CD4-positive, alpha-beta T cell treated with Interleukin-15 for 4 hours (primary cell): ENCODE results near the gene CREBBP.
A peak's percentile ranks its signal among the peaks of the same experiment; 100 is the strongest.
"Not testable (repeated sequence)": the region's sequence is repeated elsewhere in the genome, so short reads cannot be mapped to it uniquely, and the experiment has no call there.

ENCODE experiments used
- DNase-seq: peaks from one replicate; pipeline ENCODE4 v3.0.0-alpha.2; 2020; ENCODE audit warnings: low spot score

CREBBP gene

DNA sequence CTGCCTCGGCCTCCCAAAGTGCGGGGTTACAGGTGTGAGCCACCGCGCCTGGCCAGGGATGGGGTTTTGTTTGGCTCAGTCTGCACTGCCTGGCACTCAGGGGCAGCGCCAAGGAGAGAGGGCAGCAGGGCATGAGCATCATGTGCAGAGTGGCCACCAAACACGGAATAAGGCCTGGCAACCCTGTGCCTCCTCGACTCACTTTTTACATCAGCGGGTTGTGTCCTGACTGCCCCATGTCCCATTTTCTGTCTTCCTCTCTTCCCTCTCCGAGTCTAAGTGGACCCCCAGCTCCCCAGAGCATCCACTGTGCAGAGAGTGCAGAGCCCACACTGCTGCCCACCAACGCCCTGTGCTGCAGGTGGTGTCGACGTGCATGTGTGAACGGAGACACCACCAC lies 145.0 kb downstream of the CREBBP start:
- DNase-seq = no peak

DNA sequence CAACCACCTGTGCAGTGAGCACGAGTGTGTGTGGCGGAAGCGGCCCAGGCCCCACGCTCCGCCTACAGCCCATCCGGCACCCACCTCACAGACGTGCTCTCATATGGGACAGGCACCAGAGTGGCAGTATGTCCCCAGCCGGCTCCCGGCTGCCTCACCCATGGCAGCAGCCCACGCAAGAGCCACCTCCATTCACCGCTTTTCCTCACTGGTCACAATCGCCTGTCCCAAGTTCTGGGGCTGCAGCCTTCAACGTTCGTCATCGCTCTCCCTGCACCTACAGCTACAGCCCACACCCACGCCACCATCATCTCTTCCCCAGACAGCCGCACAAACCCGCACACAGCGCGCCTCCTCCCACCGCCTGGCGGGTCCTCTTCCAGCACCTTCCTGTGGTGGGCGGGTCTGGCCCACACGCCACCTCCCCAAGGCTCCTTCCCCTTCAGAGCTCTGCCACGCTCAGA lies 145.7 kb downstream of the CREBBP start:
- no peak for DNase-seq

DNA sequence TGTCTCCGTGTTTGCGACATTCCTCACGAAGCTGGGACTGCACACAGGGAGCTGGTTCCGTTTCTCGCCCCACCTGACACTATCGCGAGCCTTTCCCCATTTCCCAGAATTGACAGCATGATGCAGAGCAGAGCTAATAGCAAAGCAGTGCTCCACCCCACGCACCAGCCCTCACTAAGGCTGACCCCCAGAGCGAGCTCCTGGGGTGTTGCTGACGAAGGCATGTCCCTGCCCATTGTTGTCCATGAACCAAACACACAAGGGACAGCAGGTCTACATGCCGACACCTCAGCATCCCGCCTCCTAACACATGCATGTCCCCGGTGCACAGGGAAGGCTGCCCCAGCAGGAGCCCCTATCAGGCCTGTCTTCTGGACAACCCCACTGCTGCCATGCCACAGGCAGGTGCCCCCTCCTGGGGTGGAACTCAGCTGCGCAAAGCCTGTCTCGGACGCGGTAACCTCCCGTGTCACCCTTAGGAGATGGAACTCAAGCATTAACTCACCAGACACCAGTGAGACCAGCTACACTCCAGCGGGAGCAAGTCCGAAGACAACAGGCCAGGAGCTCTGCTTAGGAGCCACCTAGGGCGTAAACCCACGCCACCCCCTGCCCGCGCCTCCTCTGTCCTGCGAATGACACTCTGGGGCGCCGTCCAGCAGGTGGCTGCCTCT lies 146.3 kb downstream of the CREBBP start:
- no peak for DNase-seq

DNA sequence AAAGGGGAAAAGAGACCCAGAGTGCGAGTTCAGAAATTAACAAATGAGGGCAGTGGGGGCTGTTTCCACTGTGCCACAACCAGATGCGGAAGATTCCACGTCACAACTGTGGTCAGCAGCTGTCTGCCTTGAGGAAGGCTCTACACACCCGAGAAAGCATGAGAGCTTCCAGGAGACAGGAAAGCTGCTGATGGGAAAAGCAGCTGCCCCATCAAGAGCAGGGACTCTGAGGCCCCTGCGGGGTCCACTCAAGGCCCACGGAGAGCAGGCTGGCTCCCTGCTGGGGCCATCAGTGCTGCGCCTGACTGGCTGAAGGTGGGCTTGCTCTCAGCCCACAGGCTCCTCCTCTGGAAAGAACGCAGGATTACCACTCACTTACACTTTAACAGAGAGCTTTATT lies 148.3 kb downstream of the CREBBP start:
- no peak for DNase-seq

DNA sequence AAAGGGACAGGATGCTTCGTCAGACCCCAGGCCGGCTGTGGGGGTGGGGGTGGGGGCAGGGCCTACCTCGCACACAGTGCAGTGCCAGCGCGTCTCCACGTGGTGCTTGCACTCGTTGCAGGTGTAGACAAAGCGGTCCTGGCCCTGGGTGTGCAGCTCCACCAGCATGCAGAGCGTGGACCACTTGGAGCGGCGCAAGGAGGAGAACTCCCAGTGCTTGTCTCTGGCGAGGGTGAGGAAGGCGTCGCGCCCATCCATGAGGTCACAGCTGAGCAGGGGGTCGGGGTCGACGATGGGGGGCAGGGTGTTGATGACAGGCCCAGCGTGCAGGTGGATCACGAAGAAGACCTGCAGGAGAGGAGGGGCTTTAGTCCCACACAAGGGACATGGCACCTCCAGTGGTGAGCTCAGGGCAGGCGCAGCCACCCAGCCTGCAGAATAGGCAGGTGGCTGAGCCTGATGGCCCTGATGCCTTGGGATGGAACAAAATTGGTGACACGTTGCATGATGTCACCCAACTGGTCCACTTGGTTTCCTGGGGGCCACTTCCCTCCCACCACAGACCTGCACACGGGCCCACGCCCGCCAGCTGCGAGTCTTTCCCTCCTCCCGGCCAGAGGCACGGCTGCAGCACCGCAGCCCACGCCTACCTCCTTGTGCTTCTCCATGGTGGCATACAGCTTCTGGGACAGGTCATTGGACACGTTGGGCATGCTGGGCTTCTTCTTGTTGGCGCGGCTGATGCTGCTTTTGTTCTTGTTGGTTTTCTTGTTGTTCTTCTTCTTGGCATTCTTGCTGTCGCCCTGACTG lies 149.2 kb downstream of the CREBBP start:
- DNase-seq = no peak

DNA sequence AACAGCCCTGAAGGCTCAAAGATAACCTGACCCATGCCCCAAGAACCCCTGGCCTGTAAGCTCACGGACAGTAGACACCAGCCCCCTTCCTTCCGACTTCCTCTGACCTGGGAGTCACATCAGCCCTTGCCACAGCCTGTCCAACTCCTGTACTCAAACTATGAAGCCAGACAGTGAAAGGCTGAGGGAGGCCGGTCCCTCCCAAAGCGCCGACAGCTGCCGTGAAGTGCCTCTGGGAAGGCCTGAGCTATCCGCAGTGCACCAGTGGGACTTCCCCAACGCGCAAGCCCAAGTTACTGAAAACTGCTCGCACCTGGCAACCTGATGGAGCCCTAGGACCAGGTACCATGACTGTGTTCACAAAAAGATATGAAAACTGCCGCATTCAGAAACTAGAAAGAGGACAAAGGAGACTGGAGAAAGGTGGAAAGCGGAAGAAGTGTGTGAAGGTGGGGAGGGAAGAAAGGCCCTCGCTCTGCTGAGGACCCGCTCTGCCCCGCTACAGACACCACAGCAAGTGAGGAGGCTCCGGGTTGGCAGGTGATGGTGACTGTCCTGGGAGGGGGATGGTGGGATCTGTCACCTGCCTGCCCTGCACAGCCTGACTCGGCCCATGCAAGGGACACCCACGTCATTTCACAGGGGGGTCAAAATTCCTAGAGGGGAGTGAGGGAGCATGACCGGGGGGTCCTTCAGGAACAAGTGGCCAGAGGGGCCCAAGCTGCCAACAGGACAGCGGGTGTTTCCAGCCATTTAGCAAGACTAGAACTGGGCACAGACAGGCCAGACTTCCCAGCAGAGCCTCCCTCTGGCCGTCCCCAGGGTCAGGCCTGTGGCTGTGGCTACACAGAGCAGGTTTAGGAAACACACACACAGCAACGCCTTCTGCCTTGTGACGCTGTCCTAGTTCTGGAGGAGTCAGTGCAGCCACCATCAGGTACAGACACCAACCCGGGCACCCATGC lies 150.1 kb downstream of the CREBBP start:
- no peak for DNase-seq

DNA sequence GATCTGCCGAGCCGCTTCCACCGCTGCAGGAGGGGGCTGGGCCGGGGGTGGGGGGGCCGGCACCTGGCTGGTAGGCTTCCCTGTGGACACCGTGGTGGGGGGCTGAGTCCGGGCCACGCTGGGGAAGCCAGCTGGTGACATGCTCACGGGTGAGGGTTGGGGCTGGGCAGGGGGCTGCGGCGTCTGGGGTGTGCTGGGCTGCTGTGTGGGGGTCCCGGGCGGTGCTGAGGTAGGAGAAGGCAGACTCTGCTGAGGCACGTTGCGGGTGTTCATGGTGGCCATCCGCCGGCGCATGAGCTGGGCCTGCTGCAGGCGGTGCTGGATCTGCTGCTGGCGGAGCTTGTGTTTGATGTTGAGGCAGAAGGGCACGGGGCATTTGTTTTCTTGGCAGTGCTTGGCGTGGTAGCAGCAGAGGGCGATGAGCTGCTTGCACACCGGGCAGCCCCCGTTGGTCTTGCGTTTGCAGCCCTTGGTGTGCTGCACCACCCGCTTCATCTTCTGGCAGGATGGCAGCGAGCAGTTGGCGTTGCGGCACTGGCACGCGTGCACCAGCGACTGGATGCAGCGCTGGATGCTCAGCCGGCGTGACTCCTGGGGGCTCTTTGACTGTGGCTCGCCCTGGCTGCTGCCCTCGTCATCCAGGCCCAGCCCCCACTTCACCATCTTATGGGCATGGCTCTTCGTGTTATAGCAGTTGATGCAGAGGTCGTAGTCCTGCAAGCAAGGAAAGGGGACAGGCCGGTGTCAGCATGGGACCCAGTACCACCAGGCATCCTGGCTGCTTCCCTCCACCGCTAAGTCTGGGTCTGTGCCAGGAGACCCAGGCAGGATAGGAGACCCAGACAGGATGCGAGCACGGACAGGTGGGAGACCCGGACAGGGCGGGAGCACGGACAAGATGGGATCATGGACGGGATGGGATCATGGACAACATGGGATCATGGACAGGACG lies 151.1 kb downstream of the CREBBP start:
- no peak for DNase-seq

DNA sequence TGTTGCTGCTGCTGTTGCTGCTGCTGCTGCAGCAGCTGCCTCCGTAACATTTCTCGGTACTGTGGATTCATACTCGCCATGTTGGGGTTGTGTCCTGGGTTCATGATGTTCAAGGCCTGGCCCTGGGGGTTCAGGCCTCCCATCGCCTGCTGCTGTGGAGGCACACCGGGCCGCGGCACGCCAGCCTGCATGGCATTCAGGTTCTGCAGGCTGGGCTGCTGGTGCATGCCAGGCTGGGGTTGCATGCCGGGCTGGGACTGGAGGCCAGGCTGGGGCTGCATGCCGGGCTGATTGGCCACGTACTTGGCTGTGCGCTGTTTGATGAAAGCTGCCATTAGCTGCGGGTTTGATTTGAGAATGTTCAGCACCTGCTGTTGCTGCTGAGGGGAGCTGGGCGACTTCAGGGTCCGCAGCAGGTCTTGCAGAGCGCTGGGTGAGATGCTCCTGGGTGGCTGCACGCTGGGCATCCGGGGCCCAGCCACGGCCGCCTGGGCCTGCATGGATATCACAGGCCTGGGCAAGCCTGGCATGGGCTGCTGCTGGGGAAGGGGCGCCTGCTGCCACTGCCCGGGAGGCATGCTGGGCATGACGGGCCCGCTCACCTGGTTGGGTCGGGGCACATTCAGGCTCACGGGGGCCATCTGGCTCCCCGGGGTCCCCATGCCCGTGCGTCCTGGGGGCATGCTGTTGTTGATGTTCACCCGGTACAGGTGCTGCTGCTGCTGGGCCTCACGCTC lies 151.9 kb downstream of the CREBBP start:
- no peak for DNase-seq

DNA sequence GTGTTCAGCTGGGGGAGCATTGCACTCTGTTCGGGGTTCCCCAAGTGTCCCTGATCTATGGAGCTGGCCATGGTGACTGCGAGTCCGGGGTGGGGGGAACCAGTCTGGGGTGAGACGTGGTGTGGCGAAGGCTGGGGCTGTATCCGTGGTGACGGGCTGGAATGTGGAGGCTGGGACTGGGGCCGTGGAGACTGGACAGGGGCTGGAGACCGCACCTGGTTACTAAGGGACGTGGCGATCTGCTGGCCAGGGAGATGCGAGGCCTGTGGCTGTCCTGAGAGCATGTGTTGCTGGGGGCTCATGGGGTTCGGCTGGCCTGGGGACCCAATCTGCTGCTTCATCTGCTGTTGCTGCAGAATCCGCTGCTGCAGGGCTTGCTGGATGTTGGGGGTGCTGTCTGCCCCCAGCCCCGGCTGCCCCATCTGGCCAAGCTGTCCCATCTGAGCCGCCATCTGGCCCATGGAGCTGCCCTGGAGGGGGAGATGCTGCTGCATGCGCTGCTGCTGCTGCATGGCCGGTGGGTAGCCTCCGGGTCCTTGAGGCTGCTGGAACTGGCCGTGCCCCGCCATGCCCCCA lies 152.6 kb downstream of the CREBBP start:
- DNase-seq = no peak

DNA sequence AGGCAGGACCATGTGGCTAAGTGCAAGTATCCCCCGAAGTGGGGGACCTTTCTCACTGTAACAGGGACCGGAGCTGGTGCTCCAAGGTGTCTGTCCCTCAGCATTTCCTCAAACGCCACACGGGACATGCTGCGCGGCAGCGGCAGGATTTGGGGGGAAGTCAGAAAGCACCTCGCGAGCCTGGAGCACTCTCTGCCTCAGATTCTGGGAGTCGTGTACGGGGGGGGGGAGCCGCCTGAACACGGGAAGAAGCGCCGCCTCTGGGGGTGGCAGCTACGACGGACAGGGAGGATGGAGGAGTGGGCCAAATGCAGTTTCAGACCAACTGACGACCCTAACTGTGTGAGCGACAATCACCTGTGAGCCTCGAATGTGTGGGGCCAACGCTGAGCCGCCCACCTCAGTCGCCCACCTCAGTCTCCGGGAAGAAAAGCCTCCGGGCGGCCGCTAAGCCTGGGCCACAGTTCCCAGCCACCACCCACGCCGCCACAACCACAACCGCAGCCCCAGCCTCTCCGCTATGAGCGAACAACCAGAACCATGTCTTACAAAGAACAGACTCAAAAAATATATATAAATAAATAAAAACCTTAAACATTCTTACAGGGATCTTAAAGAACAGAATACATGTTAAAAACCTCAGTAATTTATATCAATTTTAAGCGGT lies 154.4 kb downstream of the CREBBP start:
- no peak for DNase-seq

DNA sequence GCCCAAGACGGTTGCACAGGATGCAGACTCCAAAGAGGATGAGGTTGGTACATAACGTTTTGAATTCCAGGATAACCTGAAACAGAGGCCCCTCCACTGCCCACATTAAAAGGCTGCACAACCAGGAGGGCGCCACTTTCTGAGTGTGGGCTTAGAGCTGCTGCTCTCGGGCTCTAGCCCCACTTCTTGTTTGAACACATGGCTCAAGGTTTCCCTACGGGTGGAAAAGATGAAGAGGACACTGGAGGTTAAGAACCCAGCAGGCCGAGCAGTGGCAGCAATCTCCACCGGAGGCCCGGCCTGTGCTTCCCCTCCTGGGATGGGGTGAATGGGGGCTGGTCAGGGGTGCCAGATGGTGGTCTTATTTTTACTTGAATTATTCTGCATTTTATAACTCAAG lies 155.2 kb downstream of the CREBBP start:
- no peak for DNase-seq

DNA sequence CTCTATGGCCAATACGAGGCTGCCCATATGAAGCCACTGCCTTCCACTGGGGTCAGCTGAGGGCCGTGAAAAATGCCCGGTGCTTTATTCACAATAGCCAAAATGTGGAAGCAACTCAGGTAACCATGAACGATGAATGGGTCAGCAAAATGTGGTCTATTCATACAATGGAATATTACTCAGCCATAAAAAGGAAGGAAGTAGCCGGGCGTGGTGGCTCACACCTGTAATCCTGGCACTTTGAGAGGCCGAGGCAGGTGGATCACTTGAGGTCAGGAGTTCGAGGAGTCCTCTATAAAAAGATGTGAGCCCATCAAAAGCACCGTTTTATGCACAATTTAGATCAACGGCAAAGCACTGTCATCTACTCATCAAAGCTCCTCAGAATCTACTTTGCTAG lies 158.0 kb downstream of the CREBBP start:
- no peak for DNase-seq

DNA sequence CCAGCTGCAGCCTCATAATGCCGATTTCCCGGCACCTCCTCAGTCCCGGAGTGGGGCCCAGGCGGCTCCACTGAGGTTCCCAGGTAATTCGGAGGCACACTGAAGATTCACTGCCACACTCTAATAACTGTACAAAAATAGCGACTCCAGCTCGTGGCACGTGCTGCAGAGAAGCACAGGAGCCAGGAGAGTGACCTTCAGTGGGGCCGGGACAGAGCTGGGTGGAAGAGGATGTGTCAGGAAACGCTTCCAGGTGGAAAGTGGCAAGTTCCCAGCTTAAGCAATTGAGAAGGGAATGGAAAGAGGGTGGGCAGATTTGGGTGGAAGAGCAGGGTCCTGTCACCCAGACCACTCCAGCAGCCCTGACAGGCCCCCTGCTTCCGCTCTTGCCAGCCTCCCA lies 160.1 kb downstream of the CREBBP start:
- DNase-seq = no peak

DNA sequence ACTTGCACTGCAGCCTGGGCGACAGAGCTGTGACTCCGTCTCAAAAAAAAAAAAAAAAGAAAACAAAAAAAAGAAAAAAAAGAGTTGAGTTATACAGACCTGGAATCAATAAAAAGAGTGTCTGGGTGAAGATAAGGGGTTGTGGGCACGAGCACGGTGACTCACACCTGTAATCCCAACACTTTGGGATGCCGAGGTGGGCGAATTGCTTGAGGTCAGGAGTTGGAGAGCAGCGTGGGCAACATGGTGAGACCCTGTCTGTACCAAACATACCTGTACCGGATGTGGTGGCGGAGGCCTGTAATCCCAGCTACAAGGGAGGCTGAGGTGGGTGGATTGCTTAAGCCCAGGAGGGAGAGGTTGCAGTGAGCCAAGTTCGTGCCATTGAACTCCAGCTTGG lies 161.9 kb downstream of the CREBBP start:
- DNase-seq = no peak

DNA sequence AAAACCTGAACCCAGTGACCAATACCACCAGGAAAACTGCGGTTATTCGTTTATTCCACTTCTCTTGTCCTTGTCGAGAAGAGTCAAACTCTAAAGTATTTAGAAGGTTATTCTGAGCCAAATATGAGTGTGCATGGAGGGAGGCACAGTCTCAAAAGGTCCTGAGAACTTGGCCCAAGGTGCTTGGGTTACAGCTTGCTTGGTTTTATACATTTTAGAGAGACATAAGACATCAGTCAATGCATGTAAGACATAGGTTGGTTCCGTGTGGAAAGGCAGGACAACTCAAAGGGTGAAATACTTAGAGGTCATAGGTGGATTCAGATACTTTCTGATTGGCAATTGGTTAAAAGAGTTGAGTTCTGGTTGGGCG lies 162.5 kb downstream of the CREBBP start:
- DNase-seq = no peak

DNA sequence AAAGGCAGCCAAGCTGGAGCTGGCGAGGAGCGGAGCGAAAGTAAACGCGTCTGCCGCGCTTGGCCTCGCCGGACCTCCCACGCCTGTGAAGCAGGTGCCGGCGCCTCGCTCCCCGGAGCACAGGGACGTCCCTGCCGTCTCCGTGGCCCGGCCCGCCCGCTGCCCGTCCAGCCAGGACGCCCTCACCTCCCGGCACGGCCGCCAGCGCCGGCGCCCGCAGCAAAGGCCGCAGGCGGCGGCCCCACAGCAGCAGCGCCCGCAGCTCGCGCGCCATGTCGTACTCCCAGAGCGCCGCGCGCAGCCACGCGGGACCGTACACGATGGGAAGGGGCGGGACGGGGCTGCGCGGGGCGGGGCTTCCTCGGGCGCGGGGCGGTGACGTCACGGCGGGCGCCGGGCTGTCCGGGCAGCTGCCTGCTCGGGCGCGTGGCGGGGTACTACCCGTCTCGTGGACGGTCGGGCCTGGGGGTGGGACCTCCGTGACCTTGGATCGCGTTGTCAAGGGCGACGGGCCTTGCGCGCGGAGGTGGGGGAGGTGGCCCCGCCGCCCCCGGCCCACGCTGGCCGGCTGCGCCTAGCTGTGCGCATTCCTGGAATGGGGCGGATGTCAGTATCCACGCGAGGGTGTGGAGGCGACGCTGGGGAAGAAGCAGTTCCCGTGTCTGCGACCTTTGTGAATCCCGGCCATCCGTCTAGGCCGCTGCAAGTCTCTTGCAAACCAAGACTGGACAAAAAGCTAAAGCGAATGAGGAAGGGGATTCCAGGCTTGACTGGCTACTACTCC lies 163.1 kb downstream of the CREBBP start, which contains the start of gene TRAP1:
TSS of gene TRAP1 (minus strand) at position 290 of the 784 bp plus-strand sequence. CDS start at position 274, 16 bp downstream.
- DNase-seq = peak; percentile 91

DNA sequence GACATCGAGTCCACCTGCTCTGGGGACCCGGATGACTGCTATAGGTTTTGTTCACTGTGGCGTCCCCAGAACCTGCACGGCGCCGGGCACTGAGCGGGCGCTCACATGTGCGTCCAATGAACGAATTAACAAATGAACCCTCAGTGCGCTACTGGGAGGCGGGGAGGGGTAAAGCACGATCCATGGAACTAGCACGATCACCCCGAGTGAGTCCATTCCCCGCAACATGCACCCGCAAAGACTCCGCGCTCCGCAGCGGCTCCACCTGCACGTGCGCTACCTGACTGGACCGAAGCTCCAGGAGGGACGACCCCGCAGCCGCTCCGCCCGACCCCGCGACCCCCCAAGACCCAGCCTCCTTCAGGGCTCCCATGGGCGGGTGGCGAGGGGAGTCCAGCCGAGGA lies 163.7 kb downstream of the CREBBP start:
- peak; percentile 14 for DNase-seq

DNA sequence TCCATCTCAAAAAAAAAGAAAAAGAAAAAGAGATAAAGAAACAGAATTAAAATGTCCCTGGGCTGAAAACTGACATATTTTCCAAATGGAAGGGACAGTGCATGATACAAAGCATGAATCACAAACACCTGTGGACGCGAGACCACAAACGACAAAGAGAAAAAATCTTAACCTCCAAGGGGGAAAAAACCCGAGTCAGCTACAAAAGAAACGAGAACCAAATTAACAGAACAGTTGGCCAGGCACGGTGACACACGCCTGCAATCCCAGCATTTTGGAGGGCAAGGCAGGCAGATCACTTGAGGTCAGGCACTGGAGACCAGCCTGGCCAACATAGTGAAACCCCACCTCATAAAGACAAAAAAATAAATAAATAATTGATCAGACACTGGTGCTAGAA lies 165.1 kb downstream of the CREBBP start:
- no peak for DNase-seq

DNA sequence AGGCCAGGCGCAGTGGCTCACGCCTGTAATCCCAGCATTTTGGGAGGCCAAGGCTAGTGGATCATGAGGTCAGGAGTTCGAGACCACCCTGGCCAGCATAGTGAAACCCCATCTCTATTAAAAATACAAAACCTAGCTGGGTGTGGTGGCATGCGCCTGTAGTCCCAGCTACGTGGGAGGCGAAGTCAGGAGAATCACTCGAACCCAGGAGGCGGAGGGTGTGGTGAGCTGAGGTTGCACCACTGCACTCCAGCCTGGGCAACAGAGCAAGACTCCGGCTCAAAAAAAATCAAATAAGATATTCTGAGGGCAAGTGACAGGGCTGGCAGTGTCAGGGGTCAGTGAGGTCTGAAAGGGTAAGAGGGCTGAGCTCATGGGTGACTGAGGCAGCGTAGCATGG lies 166.1 kb downstream of the CREBBP start:
- DNase-seq = not testable (repeated sequence)
